ENCODE results near the gene TTC34. TPM values are rescaled to one million over a fixed set of nuclear protein-coding genes. Genes with fewer than 3 reads are reported as not detected.
"Not testable (repeated sequence)": the region's sequence is repeated elsewhere in the genome, so short reads cannot be mapped to it uniquely, and the experiment has no call there.

The TTC34 gene
- total and polyA plus RNA-seq, 3 donors from 2014 or later: 3.0 to 5.2 (median 4.1) TPM

GRCh38 chr1:2799811-2800663, 1.5 kb downstream of the TTC34 start:
- no peaks in the 10 kb centered on the region for H3K27me3 ChIP-seq
- DNase-seq: no peak
- no peaks in the 10 kb centered on the region for H3K9me3 ChIP-seq
- WGBS, 2 donors: 87 to 90% methylated on average over 20 to 49 of the region's 49 CpGs
- TF ChIP-seq POLR2A (IDR thresholded peaks at IDR 0.05): no peak
- TF ChIP-seq CTCF (IDR thresholded peaks at IDR 0.05): no peak
- no peak overlapping the region for H3K27ac ChIP-seq
- H3K4me3 ChIP-seq: no peak overlapping the region
- intact Hi-C loops (cut with DNase I; ENCODE audit: low total_unique reads): no loop called here
- H3K4me1 ChIP-seq: no peaks in the 10 kb centered on the region
- H3K36me3 ChIP-seq (ENCODE audit: low read depth, missing control alignments): no peaks in the 10 kb centered on the region

GRCh38 chr1:2798958-2799357, 2.5 kb downstream of the TTC34 start:
- DNase-seq; H3K4me3 ChIP-seq; H3K36me3 ChIP-seq (ENCODE audit: low read depth, missing control alignments); intact Hi-C loops (cut with DNase I; ENCODE audit: low total_unique reads); H3K27me3 ChIP-seq; H3K27ac ChIP-seq; H3K4me1 ChIP-seq; H3K9me3 ChIP-seq: not testable (repeated sequence)
- WGBS, 2 donors: 94 to 96% methylated on average over 7 of the region's 7 CpGs

GRCh38 chr1:2797741-2798016, 3.8 kb downstream of the TTC34 start:
- H3K36me3 ChIP-seq (ENCODE audit: low read depth, missing control alignments): no peaks in the 10 kb centered on the region
- no peak for DNase-seq
- H3K9me3 ChIP-seq: no peaks in the 10 kb centered on the region
- no peak overlapping the region for H3K4me3 ChIP-seq
- TF ChIP-seq POLR2A (IDR thresholded peaks at IDR 0.05) (no peak), CTCF (IDR thresholded peaks at IDR 0.05) (no peak)
- no peaks in the 10 kb centered on the region for H3K4me1 ChIP-seq
- 61 to 74% methylated on average over 6 of the region's 6 CpGs for WGBS, 2 donors
- intact Hi-C loops (cut with DNase I; ENCODE audit: low total_unique reads): no loop called here
- no peaks in the 10 kb centered on the region for H3K27me3 ChIP-seq
- no peak overlapping the region for H3K27ac ChIP-seq

GRCh38 chr1:2796890-2797740, 4.4 kb downstream of the TTC34 start:
- intact Hi-C loops (cut with DNase I; ENCODE audit: low total_unique reads): no loop called here
- Histone ChIP-seq H3K36me3 (ENCODE audit: low read depth, missing control alignments) (no peaks in the 10 kb centered on the region), H3K4me3 (no peak overlapping the region), H3K27me3 (no peaks in the 10 kb centered on the region), H3K9me3 (no peaks in the 10 kb centered on the region), H3K4me1 (no peaks in the 10 kb centered on the region), H3K27ac (no peak overlapping the region)
- WGBS, 2 donors: 53 to 57% methylated on average over 16 to 19 of the region's 19 CpGs
- TF ChIP-seq POLR2A (IDR thresholded peaks at IDR 0.05): no peak
- TF ChIP-seq CTCF (IDR thresholded peaks at IDR 0.05): no peak
- no peak for DNase-seq

DNA sequence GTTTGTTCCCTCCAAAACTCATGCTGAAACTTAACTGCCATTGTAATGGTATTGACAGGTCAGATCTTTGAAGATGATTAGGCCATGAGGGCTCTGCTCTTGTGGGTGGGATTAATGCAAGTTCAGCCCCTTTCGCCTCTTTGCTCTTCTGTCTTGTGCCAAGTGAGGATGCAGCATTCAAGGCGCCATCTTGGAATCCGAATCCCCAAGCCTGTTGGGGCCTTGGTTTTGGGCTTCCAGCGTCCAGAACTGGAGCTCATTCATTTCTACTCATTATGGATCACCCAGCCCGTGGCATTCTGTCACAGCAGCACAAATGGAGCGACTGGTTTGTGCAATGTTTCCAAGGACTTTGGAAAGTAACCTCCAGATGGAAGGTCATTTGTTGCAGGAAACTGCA, 5.6 kb downstream of the TTC34 start:
- whole genome bisulfite sequencing, 2 donors: 84 to 87% methylated on average over 6 of the region's 6 CpGs
- H3K36me3 ChIP-seq (ENCODE audit: low read depth, missing control alignments): no peaks in the 10 kb centered on the region
- intact Hi-C loops (cut with DNase I; ENCODE audit: low total_unique reads): no loop called here
- TF ChIP-seq POLR2A (IDR thresholded peaks at IDR 0.05) (no peak), CTCF (IDR thresholded peaks at IDR 0.05) (no peak)
- no peaks in the 10 kb centered on the region for H3K4me1 ChIP-seq
- no peak overlapping the region for H3K4me3 ChIP-seq
- no peak for DNase-seq
- no peaks in the 10 kb centered on the region for H3K9me3 ChIP-seq
- no peaks in the 10 kb centered on the region for H3K27me3 ChIP-seq
- no peak overlapping the region for H3K27ac ChIP-seq
